Left cardiac atrium (tissue), 4 donors: ENCODE measurements around the gene YKT6. TPM values are rescaled to one million over a fixed set of nuclear protein-coding genes. Genes with fewer than 3 reads are reported as not detected.

Experiments
- ATAC-seq, 2 donors: fragments of 200-7000 bp; cut with Tn5 transposase; one replicate each; pipeline ENCODE4 v1.9.1; 2020; ENCODE audit warnings: mild to moderate bottlenecking in 2 of 2, moderate library complexity in 2 of 2
- DNase-seq: peaks from one replicate; pipeline ENCODE4 v3.0.0-alpha.2; 2020
- intact Hi-C, 2 donors: fragments of 100-400 bp; cut with DNase I; formaldehyde crosslinking; loops; one replicate each; pipeline versions ENCODE4 v1.14.1 to v1.15.1; 2022 to 2023
- total RNA-seq, 2 donors: library from RNA; stranded (reverse); fragmentation: NEBNext Ultra II Directional; extraction: Animal tissue kit (Norgen Biotek cat#: 25700); gene quantifications; one replicate each; pipeline ENCODE4 v1.2.1, GENCODE V29; 2021
- donor health status: DM: no; HTN: yes; CAD: no.
- donor health status: DM: no; HTN: yes; CAD: no; lungs with severe emphysema.
- donor health status: DM: yes; HTN: yes; CAD: no.
- donor health status: Dilated cardiomyopathy.

YKT6 gene
- total RNA-seq, 2 donors from 2014 or later, result 51.5 to 62.1 TPM

DNA sequence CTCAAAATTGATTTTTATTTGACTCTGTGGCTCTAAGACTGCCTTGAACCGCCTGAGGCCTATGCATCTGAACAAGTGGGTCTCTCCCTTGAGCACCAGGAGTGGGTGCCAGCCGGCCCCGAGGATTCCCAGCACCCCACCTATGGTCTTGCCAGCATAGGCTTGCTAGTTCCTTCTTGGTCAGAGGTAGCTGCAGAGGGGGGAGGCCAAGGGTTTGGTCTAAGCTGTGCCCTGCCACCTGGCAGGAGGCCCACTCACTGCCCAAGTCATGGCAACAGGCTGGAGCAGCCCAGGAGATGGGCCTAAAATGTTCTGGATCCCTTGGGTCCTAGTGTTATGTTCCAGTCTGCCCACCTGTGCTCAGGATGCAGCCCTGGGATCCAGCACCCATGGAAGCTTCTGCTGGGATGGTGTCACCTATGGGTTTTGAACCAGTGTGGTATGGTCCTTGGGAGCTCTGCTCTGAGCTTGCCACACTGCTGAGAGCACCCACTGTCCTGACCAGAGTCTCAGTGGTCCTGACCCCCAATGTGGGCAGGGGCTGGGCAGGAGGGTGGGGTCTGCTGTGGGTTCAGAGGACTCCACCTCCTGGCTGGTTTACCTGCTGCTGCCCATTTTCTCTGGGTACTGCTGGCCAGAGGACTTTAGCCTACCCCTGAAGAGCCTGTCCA lies 12.6 kb downstream of the YKT6 start:
- ATAC-seq, result no peak
- intact Hi-C loops, result loop anchor here in 1 of 2 donors (10.0 kb wide), 1 partner anchor 351 kb away; no protein-coding TSS in a partner anchor
- no peak for DNase-seq

GRCh38 chr7:44213877-44214388 lies 13.2 kb downstream of the YKT6 start:
- ATAC-seq (no peak), DNase-seq (no peak)
- intact Hi-C loops, result loop anchor here in 1 of 2 donors (10.0 kb wide), 1 partner anchor 351 kb away; no protein-coding TSS in a partner anchor

- no peak for DNase-seq
- intact Hi-C loops, result loop anchor here in 1 of 2 donors (10.0 kb wide), 1 partner anchor 349 kb away; no protein-coding TSS in a partner anchor
- no peak for ATAC-seq
Measured at GRCh38 chr7:44215531-44215930, 14.8 kb downstream of the YKT6 start.

GRCh38 chr7:44216019-44216418 lies 15.2 kb downstream of the YKT6 start:
- ATAC-seq (no peak), DNase-seq (no peak)
- intact Hi-C loops, result loop anchor here in 1 of 2 donors (10.0 kb wide), 1 partner anchor 349 kb away; no protein-coding TSS in a partner anchor

DNA sequence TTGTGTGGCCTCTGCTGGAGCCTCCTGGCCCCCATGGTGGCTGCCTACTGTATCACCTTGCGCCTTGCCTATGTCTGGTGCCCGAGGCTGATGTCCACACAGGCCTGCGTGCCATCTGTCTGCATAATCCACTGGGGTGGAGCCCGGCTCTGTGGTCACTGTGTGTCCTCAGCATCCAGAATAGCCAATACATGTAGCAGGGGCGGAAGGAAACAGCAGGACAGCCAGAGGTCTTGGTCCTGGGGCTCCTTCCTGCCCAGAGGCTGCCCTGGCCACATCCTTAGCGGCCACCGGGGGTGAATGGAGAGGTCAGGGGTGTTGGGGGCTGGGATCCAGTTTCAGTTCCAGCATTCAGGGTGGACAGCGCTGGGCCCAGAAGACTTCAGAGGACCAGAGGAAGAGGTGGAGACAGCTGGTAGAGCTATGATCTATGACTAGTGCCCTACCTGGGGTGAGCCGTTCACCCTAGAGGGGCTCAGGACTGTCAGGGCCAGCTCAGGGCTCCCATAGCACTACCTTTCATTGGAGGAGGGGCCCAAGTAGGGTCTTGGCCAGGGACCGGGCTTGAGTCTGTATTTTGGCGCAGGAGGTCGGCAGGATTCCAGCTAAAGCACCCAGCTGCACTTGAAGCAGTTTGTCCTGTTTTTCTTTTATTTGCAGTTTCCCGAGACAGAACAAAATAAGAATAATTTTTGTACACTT lies 15.9 kb downstream of the YKT6 start:
- ATAC-seq (no peak), DNase-seq (no peak)
- intact Hi-C loops, result loop anchor here in 1 of 2 donors (10.0 kb wide), 1 partner anchor 348 kb away; no protein-coding TSS in a partner anchor

DNA sequence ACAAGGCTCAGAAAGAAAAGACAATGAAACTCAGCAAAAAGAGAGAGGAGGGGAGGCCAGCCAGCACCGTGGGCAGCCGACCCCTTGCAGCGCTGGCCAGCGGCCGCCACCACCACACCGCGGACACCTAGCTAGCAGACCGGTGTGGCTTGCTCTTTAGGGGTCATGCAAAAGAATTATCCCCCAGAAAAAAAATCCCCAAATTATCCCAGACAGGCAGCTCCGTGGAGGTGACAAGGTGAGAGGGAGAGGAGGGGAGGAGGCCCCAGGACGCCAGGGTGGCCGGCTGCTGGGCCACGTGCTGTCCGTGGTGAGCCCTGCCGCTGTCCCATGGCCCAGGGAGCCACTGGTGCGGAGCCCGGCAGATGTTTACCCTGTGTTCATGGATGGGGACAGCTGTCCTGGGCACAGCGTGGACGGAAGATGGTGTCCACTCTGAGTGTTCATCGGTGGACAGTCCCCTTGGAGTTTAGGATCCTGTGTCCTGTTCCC lies 16.5 kb downstream of the YKT6 start:
- DNase-seq (no peak), ATAC-seq (no peak)
- intact Hi-C loops, result loop anchor here in 1 of 2 donors (10.0 kb wide), 1 partner anchor 348 kb away; no protein-coding TSS in a partner anchor

- intact Hi-C loops, result loop anchor here in 1 of 2 donors (10.0 kb wide), 1 partner anchor 347 kb away; no protein-coding TSS in a partner anchor
- peak in 1 of 2 donors; percentile 4 for ATAC-seq
- no peak for DNase-seq
Measured at GRCh38 chr7:44217852-44218402, 17.1 kb downstream of the YKT6 start.

- intact Hi-C loops, result loop anchor here in 1 of 2 donors (10.0 kb wide), 1 partner anchor 346 kb away; no protein-coding TSS in a partner anchor
- DNase-seq (no peak), ATAC-seq (peak; percentile 4 to 82)
Measured at GRCh38 chr7:44218418-44219201, 17.8 kb downstream of the YKT6 start.

DNA sequence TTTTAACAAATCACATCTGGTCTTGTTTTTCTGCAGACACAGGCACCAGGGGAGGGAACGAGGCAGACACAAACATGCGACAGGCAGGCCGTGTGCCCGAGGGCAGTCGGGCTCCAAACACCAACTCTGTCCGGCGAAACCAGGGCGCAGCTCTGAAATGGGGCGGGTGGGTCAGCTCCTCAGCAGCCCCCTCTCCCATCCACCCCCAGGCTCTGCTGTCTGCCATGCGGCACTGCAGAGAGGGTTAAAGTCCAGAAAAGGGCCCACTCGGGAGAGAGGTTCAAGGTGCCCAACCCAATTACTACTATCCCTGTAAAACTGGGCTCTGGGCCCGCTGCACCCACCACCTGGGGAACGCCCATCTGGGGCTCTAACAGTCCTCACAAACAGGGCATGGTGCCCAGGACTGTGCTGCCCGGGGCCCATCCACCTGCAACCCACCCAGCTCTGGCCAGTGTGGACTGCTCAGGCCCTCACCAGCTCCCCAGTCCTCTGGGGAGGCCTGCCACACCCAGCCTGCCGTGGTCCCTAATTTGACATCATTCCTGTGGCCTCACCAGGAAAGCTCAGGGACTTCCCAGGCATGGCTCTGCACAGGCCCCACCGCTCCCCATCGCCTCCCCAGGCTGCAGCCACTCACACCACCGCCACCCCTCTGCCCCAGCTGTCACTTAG lies 18.7 kb downstream of the YKT6 start:
- intact Hi-C loops, result loop anchor here in 1 of 2 donors (10.0 kb wide), 1 partner anchor 345 kb away; no protein-coding TSS in a partner anchor
- DNase-seq (no peak), ATAC-seq (no peak)

DNA sequence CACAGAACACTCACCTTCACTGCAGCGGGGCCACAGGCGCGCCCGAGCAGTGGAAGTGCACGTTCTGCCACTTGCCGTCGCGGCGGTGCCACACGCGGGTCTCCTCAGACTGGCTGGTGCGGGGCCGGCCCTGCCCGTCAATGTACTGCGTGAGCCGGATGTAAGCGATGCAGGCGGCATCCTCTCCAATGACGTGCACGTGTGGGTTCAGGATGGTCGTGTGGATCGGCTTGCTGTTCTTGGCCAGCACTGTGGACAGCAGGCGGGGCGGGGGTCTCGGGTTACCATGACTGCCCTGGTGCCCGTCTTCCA lies 19.2 kb downstream of the YKT6 start:
- intact Hi-C loops, result no loop called here
- DNase-seq, result no peak
- ATAC-seq, result no peak

DNA sequence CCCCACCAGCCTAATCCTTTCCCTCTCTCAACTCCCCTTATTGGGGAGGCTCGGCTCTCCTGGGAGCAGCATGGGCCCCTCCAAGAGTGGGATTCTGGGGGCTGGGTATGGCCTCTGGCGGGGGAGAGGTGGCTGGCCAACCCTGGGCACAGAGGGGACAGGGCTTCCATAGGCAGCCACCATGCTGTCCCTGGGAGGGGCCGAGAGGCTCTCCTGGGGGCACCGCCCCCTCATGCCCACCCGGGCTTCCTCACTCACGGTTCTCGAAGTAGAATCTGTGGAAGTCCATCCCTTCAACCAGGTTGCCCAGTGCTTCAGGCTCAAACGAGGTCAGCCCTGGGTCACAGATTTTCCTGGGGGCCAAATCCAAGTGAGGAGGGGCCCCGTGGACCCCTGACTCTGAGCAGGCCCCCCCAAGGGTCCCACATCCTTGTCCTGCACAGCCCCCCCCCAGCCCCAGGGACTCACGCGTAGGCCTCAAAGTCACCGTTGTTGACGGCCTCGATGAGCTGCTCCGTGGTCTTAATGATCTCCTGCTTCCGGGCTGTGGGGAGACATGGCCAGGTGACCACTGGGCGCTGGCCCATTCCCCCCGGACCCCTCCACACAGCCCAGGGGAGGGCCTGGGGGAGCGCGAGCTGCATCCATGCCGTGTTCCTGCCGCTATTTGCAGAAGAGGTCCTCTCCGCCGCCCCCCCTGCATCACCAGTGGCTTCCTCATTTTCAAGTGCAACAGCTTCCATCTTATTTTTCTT lies 19.8 kb downstream of the YKT6 start:
- no peak for ATAC-seq
- no peak for DNase-seq
- intact Hi-C loops, result no loop called here

DNA sequence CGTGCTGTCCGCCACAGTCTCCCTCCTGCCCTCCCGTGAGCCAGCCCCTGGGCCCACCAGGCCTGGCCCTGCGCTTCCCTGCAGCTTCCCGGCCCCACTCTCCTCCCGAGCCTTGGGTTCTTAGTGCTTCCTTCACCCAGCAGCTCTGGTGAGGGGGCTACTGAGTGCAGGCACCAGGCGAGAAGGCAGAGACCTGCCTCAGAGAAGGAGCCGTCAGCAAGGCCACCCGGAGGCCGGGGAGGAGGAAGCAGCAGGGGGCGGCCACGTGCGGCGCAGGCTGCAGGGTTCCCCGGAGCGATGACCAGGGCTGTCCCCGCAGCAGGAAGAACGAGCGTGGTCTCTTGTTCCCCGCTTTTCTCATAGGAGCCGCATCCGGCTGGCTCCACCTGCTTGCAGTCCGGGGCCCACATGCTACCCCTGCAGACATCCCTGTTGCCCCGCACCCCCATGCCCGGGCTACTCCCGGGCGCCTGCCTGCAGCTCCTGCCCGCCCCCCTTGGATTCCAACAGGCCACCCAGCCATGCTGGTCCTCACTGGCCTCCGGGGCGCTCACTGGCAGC lies 20.5 kb downstream of the YKT6 start:
- no peak for DNase-seq
- intact Hi-C loops, result no loop called here

DNA sequence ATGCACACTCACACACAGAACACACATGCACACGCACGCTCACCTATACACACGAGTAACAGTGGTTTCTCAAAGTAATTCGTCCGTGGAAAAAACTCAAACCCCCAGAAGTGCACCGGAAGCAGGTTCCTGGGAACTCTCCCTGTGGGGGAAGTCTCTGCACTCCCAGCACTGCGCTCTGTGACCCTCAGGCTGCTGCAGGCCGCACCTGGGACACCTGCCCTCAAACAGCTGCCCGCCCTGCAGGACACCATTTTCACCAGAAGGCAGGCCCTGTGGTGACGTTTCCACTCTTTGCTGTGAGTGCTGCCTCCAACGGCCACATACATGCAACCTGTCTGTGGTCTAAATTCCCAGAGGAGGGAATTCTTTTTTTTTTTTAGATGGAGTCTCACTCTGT lies 21.3 kb downstream of the YKT6 start:
- intact Hi-C loops, result no loop called here
- DNase-seq, result no peak
- ATAC-seq, result no peak

More for the DNA sequence above, 20.5 kb downstream of the YKT6 start:
- no peak for ATAC-seq

- intact Hi-C loops, result no loop called here
- DNase-seq (peak; percentile 0), ATAC-seq (no peak)
Measured at GRCh38 chr7:44222776-44223261, 22.0 kb downstream of the YKT6 start.

GRCh38 chr7:44223362-44224079 lies 22.7 kb downstream of the YKT6 start:
- no peak for ATAC-seq
- peak; percentile 6 for DNase-seq
- intact Hi-C loops, result no loop called here
